Stomach (tissue), 9 donors: Measurements from ENCODE around the gene RPS28. TPM values are rescaled to one million over a fixed set of nuclear protein-coding genes. Genes with fewer than 3 reads are reported as not detected.

ENCODE experiments used
- DNase-seq, 2 donors: peaks; one replicate each; pipeline versions ENCODE4 v3.0.0 to v3.0.0-alpha.2; 2013 to 2019
- H3K27ac ChIP-seq, 5 donors: fragments of 200-600 bp in 4 of 5; sonication (generic) in 4 of 5; one replicate each; pipeline ENCODE4 v1.5.1; 2013 to 2019; ENCODE audit warnings: mild to moderate bottlenecking in 1 of 5, moderate library complexity in 1 of 5
- H3K27me3 ChIP-seq, 3 donors: fragments of 200-600 bp; sonication (generic); one replicate each; pipeline ENCODE4 v1.5.1; 2017 to 2019; ENCODE audit warnings: mixed run types in 1 of 3
- H3K36me3 ChIP-seq, 4 donors: fragments of 200-600 bp; sonication (generic); 1 replicate in 3 of 4; 2 replicates in 1 of 4; pipeline ENCODE4 v1.5.1; 2016 to 2019
- H3K4me1 ChIP-seq, 4 donors: fragments of 200-600 bp; sonication (generic); one replicate each; pipeline ENCODE4 v1.5.1; 2016 to 2019
- H3K4me3 ChIP-seq, 4 donors: fragments of 200-600 bp; sonication (generic) in 3 of 4; one replicate each; pipeline ENCODE4 v1.5.1; 2016 to 2019; ENCODE audit warnings: mild to moderate bottlenecking in 1 of 4
- H3K9me3 ChIP-seq, 4 donors: fragments of 200-600 bp; sonication (generic); one replicate each; pipeline ENCODE4 v1.5.1; 2016 to 2019
- CTCF ChIP-seq, 7 experiments: fragments of 450-650 bp in 4 of 7; fragments of 200-600 bp in 3 of 7; sonication (generic) in 3 of 7; IDR thresholded peaks; one replicate each; pipeline ENCODE4 v1.5.1; 2016 to 2019; ENCODE audit warnings: antibody characterized with exemption in 7 of 7, control low read depth in 2 of 7, mild to moderate bottlenecking in 1 of 7
- EP300 ChIP-seq: sonication (generic); formaldehyde crosslinking; IDR thresholded peaks from one replicate; pipeline ENCODE4 v1.6.1; 2017; ENCODE audit warnings: antibody characterized with exemption
- POLR2A ChIP-seq, 4 donors: fragments of 450-650 bp; IDR thresholded peaks; one replicate each; pipeline ENCODE4 v1.6.1; 2016; ENCODE audit warnings: antibody characterized with exemption in 4 of 4, control low read depth in 2 of 4, mild to moderate bottlenecking in 1 of 4, moderate library complexity in 1 of 4
- POLR2AphosphoS5 ChIP-seq, 3 donors: sonication (generic); formaldehyde crosslinking; IDR thresholded peaks; one replicate each; pipeline ENCODE4 v1.6.1; 2016; ENCODE audit warnings: antibody characterized with exemption in 3 of 3
- WGBS, 5 donors: extraction: QIAGEN DNeasy Blood & Tissue Kit in 3 of 5; methylation state at CpG; one replicate each; pipeline versions ENCODE4 v1.1.5 to v1.1.7; 2013 to 2018; 5-methylcytosine and 5-hydroxymethylcytosine counted together
- intact Hi-C: fragments of 100-400 bp; cut with DNase I; formaldehyde crosslinking; loops from one replicate; pipeline ENCODE4 v1.15.1; 2023; ENCODE audit warnings: low total_unique reads
- polyA plus RNA-seq, 3 donors: library from polyadenylated mRNA; stranded (reverse); fragments of 200-250 nt; gene quantifications; one replicate each; pipeline ENCODE4 v1.2.3, GENCODE V29; 2013
- total RNA-seq, 5 donors: library from RNA; depleted of rRNA; stranded (reverse); fragments of >200 nt; gene quantifications; one replicate each; pipeline versions ENCODE4 v1.1.0 to v1.2.3, GENCODE V29; 2014 to 2016
- donor health status: healthy with polysubstance abuse.
- donor health status: Bipolar disorder and iron deficiency.
- donor health status: healthy.

The RPS28 gene
- total and polyA plus RNA-seq, 8 donors = 335 to 2,088 (median 820) TPM

- Histone ChIP-seq H3K36me3 (no peaks in the 10 kb centered on the region), H3K27ac (no peak overlapping the region), H3K27me3 (peaks cover 24 to 83% (median 30%) of the 10 kb centered on the region in 3 donors), H3K4me1 (peaks cover 20 to 35% (median 31%) of the 10 kb centered on the region in 4 donors), H3K9me3 (no peaks in the 10 kb centered on the region), H3K4me3 (peak overlapping the region; percentile 38 to 51 (median 40))
- TF ChIP-seq EP300 (no peak), POLR2A (IDR thresholded peaks at IDR 0.05) (no peak), POLR2AphosphoS5 (IDR thresholded peaks at IDR 0.05) (no peak), CTCF (IDR thresholded peaks at IDR 0.05) (no peak)
- peak; percentile 72 to 89 for DNase-seq
- intact Hi-C loops = loop anchor here (5.0 kb wide), 1 partner anchor 178 kb away; the partner anchor contains the start of gene ZNF414
- WGBS, 5 donors = 4 to 11% (median 7%) methylated on average over 18 to 117 of the region's 117 CpGs
Measured at GRCh38 chr19:8334458-8335342, 13.4 kb downstream of the RPS28 start.

GRCh38 chr19:8335343-8336071 is 14.2 kb downstream of the RPS28 start:
- intact Hi-C loops = no loop called here
- Histone ChIP-seq H3K4me3 (peak overlapping the region; percentile 38 to 51 (median 40)), H3K27ac (no peak overlapping the region), H3K4me1 (peaks cover 20 to 35% (median 31%) of the 10 kb centered on the region in 4 donors), H3K36me3 (no peaks in the 10 kb centered on the region), H3K27me3 (peaks cover 24 to 86% (median 30%) of the 10 kb centered on the region in 3 donors), H3K9me3 (no peaks in the 10 kb centered on the region)
- DNase-seq = peak in 1 of 2 donors; percentile 35
- WGBS, 5 donors = 5 to 39% (median 9%) methylated on average over 41 to 79 of the region's 79 CpGs
- TF ChIP-seq EP300 (no peak), POLR2A (IDR thresholded peaks at IDR 0.05) (no peak), POLR2AphosphoS5 (IDR thresholded peaks at IDR 0.05) (no peak), CTCF (IDR thresholded peaks at IDR 0.05) (no peak)

- no peaks in the 10 kb centered on the region for H3K9me3 ChIP-seq
- TF ChIP-seq POLR2A (IDR thresholded peaks at IDR 0.05) (no peak), CTCF (IDR thresholded peaks at IDR 0.05) (no peak), POLR2AphosphoS5 (IDR thresholded peaks at IDR 0.05) (no peak), EP300 (no peak)
- intact Hi-C loops = no loop called here
- peaks cover 20 to 39% (median 32%) of the 10 kb centered on the region in 4 donors for H3K4me1 ChIP-seq
- peak overlapping the region in 1 of 4 donors; percentile 41 for H3K4me3 ChIP-seq
- no peaks in the 10 kb centered on the region for H3K36me3 ChIP-seq
- H3K27me3 ChIP-seq = peaks cover 24 to 90% (median 30%) of the 10 kb centered on the region in 3 donors
- H3K27ac ChIP-seq = no peak overlapping the region
- WGBS, 5 donors = 26 to 39% (median 33%) methylated on average over 23 to 27 of the region's 27 CpGs
- no peak for DNase-seq
Measured at GRCh38 chr19:8336072-8336569, 14.8 kb downstream of the RPS28 start.

- peaks cover 24 to 90% (median 30%) of the 10 kb centered on the region in 3 donors for H3K27me3 ChIP-seq
- H3K9me3 ChIP-seq = no peaks in the 10 kb centered on the region
- WGBS, 5 donors = 54 to 63% (median 59%) methylated on average over 8 of the region's 8 CpGs
- no peak overlapping the region for H3K4me3 ChIP-seq
- TF ChIP-seq EP300 = no peak
- TF ChIP-seq POLR2AphosphoS5 (IDR thresholded peaks at IDR 0.05) = no peak
- no peak for TF ChIP-seq POLR2A (IDR thresholded peaks at IDR 0.05)
- no peak for TF ChIP-seq CTCF (IDR thresholded peaks at IDR 0.05)
- intact Hi-C loops = no loop called here
- no peak overlapping the region for H3K27ac ChIP-seq
- no peaks in the 10 kb centered on the region for H3K36me3 ChIP-seq
- H3K4me1 ChIP-seq = peaks cover 20 to 39% (median 32%) of the 10 kb centered on the region in 4 donors
- no peak for DNase-seq
Measured at GRCh38 chr19:8336660-8337059, 15.4 kb downstream of the RPS28 start.
